HG03439 (cell line): ENCODE results near the gene STX12.
"Not testable (repeated sequence)": the region's sequence is repeated elsewhere in the genome, so short reads cannot be mapped to it uniquely, and the experiment has no call there.

Source experiments
- ATAC-seq: cut with Tn5 transposase; IDR thresholded peaks from one replicate; pipeline ENCODE4 v1.9.1; 2021; ENCODE audit warnings: mild to moderate bottlenecking, moderate library complexity; ENCODE audit not compliant: unreplicated experiment

Gene STX12

GRCh38 chr1:27864264-27864895 is 91.4 kb downstream of the STX12 start:
- no peak for ATAC-seq

GRCh38 chr1:27865821-27866220 is 92.8 kb downstream of the STX12 start:
- ATAC-seq, result no peak

- no peak for ATAC-seq
Observed at GRCh38 chr1:27868556-27868931, 95.5 kb downstream of the STX12 start.

GRCh38 chr1:27868932-27869718 is 96.1 kb downstream of the STX12 start:
- no peak for ATAC-seq

GRCh38 chr1:27869719-27870085 is 96.7 kb downstream of the STX12 start:
- ATAC-seq, result no peak

- not testable (repeated sequence) for ATAC-seq
Observed at GRCh38 chr1:27871076-27871475, 98.1 kb downstream of the STX12 start.

GRCh38 chr1:27872059-27872801 is 99.2 kb downstream of the STX12 start, which contains the start of gene THEMIS2:
TSS of gene THEMIS2 (plus strand) at chr1:27872544. CDS start at chr1:27872572, 28 bp downstream.
- no peak for ATAC-seq

- ATAC-seq, result no peak
Observed at GRCh38 chr1:27872802-27873551, 100.0 kb downstream of the STX12 start.

- no peak for ATAC-seq
Observed at GRCh38 chr1:27873671-27874384, 100.8 kb downstream of the STX12 start.
